HG03432 (cell line): ENCODE results near the gene SLC25A44.
"Not testable (repeated sequence)": the region's sequence is repeated elsewhere in the genome, so short reads cannot be mapped to it uniquely, and the experiment has no call there.

Experiments used
- ATAC-seq: cut with Tn5 transposase; IDR thresholded peaks from one replicate; pipeline ENCODE4 v1.9.1; 2021; ENCODE audit warnings: mild to moderate bottlenecking, moderate library complexity; ENCODE audit not compliant: unreplicated experiment

The SLC25A44 gene

DNA sequence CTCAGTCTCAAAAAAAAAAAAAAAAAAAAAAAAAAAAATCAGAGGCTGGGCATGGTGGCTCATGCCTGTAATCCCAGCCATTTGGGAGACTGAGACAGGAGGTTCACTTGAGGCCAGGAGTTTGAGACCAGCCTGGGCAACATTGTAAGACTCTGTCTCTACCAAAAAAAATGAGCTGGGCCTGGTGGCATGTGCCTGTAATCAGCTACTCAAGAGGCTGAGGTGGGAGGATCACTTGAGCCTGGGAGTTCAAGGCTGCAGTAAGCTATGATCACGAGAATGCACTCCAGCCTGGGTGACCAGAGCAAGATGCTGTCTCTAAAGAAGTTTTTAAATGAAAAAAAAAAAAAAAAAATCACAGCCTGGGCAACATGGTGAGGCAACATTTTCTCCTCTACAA lies 30.2 kb upstream of the SLC25A44 start:
- ATAC-seq = no peak

DNA sequence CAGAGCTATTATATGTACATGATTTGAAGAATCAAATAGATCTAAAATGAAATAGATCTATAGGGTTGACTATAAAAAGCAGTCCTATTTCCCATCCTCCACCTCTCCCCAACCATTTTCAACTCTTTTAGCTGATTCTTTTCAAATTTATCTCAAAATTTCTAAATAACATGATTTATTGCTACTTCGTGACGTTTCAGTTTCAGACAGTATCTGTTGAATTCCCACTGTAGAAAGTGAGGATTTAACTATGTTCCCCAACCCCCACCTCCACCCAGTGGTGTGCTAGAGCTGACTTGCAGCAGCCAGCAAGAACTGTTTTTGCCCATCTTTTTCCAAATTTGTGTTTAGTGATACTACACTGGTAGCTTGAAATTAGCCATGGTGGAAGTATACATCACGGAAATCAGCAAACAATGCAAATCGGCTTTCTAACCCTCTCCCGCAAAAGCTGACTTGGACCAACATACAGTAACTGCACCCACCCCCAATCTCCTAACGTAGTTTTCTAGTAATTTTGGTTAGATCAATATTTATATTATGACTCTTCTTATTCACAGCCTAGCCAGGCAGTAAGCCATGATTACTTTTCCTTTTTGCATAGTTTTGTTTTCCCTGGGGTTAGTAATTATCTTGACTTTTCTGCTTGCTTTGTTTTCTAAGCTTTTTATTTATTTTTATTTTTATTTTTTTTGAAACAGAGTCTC lies 29.6 kb upstream of the SLC25A44 start:
- no peak for ATAC-seq

DNA sequence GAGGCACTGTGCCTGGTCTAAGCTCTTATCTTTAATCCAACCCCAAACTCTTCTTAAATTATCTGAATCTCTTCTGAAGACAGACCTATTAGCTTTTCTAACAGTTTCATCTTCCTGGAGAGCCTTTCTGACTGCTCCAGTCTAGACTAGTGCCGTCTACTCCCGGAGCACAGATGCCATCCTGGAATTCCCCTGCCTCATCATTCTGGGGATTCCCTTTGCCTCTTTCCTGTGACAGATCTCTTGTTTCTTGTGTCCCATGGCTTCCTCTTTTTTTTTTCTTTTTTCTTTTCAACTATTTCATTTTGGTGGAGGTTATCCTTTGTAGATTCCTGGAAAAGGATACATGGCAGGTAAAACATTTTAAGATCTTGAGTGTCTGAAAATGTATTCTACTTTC lies 28.8 kb upstream of the SLC25A44 start:
- no peak for ATAC-seq

DNA sequence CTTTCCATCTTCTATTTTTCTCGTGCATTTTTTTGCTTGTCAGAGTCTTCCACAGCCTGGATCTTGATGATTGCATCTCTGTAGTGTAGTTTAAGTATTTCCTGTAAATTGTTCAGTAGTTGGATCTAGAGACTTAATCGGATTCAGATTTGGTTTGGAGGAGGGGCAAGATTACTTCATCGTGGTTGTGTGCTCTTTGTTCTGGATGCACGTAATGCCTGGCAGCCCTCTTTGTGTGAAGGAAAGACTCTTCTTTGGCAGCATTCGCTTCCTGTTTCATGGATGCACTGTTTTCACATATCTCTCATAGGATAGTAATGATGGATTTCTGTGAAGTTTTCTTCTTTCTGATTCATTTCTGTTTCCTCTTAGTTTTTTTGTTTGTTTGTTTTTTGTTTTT lies 26.4 kb upstream of the SLC25A44 start:
- no peak for ATAC-seq

DNA sequence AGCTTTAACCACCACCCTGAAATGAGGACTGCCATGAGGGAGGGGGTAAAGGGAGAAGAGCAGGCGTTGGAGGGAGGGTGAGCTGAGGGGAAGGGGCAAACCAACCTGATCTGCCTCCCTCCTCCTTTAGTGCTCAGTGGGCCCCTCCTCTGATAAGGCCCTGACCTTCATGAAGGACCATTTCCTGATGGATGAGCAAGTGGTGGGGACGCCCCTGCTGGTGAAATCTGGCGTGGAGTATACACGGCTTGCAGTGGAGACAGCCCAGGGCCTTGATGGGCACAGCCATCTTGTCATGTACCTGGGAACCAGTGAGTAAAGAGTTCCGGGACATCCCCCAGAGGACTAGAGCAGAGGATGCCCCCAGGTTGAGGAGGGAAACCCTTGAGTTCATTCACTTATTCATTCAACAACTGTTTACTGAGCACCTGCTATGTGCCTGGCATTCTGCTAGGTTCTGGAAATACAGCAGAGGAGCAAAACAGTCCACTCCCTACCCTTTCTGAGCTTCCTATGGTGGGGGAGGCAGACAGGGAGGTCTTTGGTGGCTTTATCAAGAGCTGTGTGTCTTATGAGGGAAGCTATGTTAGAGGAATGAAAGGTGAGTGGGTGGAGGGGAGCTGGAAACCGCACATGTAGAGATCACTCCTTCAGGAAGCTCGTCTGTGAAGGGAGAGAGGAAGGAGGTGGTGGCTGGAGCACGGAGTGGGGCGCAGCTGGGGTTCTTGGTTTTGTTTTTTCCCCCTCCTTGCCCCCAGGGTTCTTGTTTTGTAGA lies 21.0 kb upstream of the SLC25A44 start:
- no peak for ATAC-seq

DNA sequence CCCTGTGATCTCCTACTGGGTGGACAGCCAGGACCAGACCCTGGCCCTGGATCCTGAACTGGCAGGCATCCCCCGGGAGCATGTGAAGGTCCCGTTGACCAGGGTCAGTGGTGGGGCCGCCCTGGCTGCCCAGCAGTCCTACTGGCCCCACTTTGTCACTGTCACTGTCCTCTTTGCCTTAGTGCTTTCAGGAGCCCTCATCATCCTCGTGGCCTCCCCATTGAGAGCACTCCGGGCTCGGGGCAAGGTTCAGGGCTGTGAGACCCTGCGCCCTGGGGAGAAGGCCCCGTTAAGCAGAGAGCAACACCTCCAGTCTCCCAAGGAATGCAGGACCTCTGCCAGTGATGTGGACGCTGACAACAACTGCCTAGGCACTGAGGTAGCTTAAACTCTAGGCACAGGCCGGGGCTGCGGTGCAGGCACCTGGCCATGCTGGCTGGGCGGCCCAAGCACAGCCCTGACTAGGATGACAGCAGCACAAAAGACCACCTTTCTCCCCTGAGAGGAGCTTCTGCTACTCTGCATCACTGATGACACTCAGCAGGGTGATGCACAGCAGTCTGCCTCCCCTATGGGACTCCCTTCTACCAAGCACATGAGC lies 17.2 kb upstream of the SLC25A44 start:
- no peak for ATAC-seq

DNA sequence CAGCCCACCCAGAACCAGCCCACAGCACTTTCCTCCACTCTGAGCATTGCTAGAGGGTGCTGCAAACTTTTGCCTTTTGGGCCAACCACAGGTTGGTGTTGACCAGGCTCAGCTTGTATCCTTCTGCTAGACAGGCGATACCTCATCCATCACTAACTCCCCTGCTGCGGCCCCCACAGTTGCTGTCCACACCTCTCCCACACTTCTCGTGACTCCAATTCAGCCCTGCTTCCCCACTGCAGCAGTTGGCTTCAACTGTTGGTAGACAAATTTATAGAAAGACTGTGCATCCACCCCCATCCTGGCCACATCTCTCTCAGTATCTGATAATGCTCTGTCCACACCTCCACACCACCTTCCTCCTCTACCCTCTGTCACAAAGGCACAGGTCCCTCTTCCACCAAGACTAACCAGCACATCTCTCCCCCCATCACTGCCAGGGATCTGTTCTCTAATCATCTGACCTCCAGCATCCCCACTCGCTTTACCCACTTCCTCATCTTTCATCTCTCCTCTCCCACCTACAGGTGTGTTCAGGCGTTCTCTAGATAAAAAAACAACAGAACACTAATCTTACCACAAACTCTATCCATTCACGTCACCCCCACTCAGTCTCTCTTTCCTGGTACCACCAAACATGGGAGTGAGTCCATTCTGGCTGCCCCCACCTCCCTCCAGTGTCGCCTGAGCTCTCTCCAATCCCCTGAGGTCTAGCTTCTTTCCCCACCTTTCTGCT lies 15.8 kb upstream of the SLC25A44 start:
- no peak for ATAC-seq

DNA sequence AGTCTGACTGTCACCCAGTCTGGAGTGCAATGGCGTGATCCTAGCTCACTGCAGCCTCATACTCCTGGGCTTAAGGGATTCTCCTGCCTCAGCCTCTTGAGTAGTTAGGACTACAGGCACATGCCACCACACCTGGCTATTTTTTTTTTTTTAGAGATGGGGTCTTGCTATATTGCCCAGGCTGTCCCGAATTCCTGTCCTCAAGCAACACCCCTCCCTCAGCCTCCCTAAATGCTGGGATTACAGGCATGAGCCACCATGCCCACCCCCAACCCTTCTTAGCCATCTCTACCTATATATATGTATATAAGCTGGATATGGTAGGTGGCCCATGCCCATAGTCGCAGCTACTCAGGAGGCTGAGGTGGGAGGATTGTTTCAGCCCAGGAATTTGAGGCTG lies 13.4 kb upstream of the SLC25A44 start:
- ATAC-seq = no peak

DNA sequence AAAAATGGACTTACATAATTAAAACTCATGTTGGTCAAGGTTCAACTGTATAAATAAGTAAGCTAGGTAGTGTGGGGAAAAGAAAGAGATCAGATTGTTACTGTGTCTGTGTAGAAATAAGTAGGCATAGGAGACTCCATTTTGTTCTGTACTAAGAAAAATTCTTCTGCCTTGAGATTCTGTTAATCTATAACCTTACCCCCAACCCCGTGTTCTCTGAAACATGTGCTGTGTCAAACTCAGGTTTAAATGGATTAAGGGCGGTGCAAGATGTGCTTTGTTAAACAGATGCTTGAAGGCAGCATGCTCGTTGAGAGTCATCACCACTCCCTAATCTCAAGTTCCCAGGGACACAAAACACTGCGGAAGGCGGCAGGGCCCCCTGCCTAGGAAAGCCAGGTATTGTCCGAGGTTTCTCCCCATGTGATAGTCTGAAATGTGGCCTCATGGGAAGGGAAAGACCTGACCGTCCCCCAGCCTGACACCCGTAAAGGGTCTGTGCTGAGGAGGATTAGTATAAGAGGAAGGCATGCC lies 12.4 kb upstream of the SLC25A44 start:
- not testable (repeated sequence) for ATAC-seq

DNA sequence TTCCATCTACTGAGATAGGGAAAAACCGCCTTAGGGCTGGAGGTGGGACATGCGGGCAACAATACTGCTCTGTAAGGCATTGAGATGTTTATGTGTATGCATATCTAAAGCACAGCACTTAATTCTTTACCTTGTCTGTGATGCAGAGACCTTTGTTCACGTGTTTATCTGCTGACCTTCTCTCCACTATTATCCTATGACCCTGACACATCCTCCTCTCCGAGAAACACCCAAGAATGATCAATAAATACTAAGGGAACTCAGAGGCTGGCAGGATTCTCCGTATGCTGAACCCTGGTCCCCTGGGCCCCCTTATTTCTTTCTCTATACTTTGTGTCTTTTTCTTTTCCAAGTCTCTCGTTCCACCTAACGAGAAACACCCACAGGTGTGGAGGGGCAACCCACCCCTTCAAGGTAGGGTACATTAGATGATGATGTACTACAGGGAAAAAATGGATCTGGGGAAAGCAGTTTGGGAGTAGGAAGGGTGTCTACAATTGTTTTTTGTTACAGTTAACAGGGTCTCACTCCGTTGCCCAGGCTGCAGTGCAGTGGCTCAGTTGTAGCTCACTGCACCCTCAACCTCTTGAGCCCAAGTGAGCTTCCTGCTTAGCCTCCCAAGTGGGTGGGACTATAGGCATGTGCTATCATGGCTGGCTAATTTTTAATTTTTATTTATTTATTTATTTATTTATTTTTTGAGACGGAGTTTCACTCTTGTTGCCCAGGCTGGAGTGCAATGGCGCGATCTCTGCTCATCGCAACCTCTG lies 11.7 kb upstream of the SLC25A44 start:
- ATAC-seq = not testable (repeated sequence)

DNA sequence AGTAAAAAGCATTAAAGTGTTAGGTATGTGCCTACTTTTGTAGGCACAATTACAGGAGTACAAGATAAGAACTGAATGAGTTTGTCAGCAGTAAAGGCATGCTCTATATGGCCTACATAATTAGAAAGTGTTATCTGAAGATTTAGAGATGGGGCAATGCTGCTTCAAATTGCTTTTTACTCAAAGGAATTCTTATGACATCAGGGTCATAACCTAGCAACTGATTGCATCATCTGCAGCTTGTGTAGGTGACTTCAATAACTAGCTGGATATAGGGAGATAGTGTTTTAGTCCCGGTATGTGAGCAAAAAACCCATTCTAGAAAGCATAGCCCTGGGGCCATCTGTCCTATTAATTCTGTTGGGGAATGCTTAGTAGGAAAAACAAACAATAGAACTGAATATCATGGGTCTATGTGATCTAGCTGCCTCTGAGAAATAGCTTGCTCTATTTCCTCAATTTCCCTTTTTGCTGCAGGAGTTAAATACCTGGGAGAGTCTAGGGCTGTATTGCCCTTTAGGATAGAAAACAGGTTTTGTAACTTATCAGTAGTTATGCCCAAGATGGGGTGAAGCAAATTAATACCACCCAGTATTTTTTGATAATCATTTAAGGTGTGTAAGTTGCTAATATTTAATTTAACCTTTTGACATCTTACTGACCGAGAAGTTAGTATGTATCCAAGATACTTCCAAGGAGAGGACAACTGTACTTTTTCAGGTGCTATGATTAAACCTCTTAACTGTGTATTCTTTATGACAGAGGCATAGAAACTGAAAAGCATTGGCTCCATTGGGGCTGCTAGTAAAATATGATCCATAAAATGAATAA lies 7.3 kb upstream of the SLC25A44 start:
- not testable (repeated sequence) for ATAC-seq

DNA sequence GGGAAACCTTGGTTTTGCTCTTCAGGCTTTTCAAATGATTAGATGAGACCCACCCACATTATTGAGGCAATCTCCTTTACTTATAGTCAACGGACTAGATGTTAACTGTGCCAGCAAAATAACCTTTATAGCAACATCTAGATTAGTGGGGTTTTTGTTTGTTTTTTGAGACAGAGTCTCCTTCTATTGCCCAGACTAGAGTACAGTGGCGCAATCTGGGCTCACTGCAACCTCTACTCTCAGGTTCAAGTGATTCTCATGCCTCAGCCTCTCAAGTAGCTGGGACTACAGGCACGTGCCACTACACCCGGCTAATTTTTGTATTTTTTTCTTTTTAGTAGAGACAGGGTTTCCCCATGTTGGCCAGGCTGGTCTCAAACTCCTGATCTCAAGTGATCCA lies 3.6 kb upstream of the SLC25A44 start:
- not testable (repeated sequence) for ATAC-seq

DNA sequence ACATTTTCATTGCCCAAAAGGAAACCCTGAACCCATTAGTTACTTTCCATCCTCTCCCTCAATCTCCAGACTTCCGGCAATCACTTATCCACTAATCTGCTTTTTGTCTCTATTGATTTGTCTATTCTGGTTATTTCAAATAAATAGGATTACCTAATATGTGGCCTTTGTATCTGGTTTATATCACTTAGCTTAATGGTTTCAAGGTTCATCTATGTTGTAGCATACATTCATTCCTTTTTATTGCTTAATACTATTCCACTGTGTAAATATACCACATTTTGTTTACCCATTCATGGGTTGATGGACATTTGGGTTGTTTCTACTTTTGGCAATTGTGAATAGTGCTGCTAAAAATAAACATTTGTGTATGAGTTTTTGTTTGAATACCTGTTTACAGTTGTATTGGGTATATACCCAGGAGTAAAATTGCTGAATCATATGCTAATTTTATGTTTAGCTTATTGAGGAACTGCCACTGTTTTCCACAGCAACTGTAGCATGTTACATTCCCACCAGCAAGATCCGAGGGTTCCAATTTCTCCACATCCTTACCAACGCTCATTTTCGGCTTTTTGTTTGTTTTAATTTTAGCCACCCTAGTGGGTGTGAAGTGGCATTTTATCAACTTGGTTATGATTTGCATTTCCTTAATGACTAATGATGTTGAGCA lies 2.5 kb upstream of the SLC25A44 start:
- no peak for ATAC-seq

DNA sequence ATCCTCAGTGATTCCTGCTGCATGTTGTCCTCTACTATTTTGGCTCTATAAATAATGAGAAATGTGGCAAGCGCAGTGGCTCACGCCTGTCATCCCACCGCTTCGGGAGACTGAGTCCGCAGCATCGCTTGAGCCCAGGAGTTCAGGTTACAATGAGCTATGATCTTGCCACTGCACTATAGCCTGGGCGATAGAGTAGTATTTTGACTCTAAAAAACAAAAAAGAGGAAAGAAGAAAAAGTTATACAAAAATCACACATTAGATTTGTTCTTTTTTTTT lies 756 bp upstream of the SLC25A44 start:
- ATAC-seq = no peak

DNA sequence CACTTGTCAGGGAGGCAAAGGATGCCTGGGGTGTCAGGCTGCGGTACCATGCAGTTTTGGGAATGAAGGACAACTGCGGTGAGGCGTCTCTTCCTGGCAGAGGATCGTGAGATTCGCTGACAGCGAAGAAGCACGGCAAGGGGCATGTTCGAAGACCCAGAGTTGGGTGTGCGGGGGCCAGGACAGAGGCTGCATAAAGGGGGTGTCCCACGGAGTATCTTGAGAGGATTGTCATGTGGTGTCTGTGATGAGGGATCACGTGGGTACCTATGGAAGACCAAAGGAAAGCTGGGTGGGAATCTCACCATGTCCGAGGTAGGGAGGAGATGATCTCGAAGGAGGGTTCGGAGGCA lies 372 bp downstream of the SLC25A44 start:
- peak; percentile 4 for ATAC-seq

DNA sequence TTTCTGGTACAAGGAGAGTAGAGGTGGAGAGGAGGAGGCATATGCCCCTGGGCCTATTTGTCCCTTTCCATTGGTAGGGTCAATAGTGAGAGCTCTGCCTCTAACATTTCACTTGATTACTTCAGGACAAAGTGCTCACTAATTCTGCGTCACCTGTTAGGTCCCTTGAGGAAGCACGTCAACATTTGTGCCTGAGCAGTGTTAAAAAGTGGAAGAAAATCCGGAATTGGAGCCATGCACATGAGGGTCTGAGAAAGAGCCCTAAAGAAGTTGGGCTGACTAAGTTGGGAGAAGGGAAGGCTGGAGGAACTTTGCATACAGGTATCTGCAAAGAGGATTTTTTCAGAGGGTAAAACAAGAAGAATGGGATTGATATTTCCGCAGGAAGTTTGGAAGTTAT lies 1.9 kb downstream of the SLC25A44 start:
- ATAC-seq = no peak

DNA sequence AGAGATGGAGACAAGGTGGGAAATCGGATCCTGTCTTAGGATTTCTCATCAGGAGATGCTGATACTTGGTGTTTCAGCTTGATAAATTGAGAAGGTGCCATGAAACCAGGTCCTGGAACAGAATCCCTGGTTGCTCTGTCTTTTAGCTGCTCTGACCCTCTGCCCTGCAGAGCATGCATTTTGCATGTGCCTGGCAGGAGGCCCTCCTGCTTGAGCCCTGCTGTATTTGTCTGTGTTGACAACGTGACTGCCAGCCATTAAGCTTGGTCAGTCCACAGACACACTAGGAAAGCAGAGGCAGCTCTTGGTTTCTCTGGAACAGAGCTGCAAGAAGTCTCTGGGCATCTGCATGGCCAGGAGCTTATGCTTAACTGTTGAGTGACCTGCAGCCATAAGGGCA lies 2.5 kb downstream of the SLC25A44 start:
- ATAC-seq = no peak

DNA sequence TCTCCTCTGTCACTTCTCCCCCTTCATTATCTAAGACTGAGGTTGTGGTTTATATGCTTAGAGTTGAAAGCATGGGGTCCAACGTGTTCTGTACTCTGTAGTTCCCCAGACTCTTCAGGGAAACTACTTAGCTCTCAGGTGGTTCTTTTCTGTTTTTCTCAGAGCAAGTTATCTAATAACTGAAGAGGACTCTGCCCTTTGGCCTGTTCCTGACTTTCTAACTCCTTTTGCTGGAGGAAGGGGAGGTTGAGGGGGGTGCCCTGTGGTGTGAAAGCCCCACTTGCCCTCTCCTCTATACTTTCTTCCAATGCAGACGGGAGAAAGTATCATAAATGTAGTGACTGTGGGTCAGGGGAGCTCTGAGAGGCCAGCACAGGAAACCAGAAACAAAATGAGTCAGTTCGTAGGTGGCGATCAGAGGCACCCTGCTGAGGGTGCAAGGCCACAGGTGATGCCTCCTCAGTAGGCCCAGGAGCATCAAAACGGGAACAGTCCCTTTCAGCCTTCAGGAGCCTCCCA lies 5.0 kb downstream of the SLC25A44 start:
- ATAC-seq = peak; percentile 39

DNA sequence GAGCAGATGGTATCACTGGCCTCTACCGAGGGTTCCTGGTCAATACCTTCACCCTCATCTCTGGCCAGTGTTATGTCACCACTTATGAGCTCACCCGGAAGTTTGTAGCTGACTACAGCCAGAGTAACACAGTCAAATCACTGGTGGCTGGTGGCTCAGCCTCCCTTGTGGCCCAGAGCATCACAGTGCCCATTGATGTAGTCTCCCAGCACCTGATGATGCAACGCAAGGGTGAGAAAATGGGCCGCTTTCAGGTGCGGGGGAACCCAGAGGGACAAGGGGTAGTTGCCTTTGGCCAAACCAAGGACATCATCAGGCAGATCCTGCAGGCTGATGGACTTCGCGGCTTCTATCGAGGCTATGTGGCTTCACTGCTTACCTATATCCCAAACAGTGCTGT lies 6.1 kb downstream of the SLC25A44 start:
- ATAC-seq = no peak
